ENCODE measurements around the gene DNM3.
"Not testable (repeated sequence)": the region's sequence is repeated elsewhere in the genome, so short reads cannot be mapped to it uniquely, and the experiment has no call there.

Gene DNM3

GRCh38 chr1:172054172-172054571 is 212.9 kb downstream of the DNM3 start:
- TF ChIP-seq ZNF792 (tag by site-specific recombination; IDR thresholded peaks at IDR 0.05) (no peak), ZBTB20 (tag by site-specific recombination; IDR thresholded peaks at IDR 0.05) (0 out of 2 replicates have a peak, but pooled peaks have one; percentile 13)
- Histone ChIP-seq H3K36me3 (ENCODE audit: control insufficient read depth in 2 of 2, insufficient read depth in 1 of 2, low read length in 2 of 2) (no peaks in the 10 kb centered on the region), H3K4me1 (ENCODE audit: control insufficient read depth, insufficient read depth, low read length) (no peaks in the 10 kb centered on the region; the same call in 1 of the 2 replicates), H3K9me3 (ENCODE audit: control insufficient read depth, insufficient read depth, low read depth, low read length) (no peaks in the 10 kb centered on the region), H3K4me3 (ENCODE audit: low read depth, low read length) (no peak overlapping the region), H3K27ac (ENCODE audit: extremely low read depth, low read depth, low read length) (no peak overlapping the region)
- ChIA-PET POLR2A (no interaction called here), CTCF (interaction anchor here (0.7 kb wide), 1 partner anchor 351 kb away, joined by 3 read pairs; no protein-coding TSS in a partner anchor)

GRCh38 chr1:172055816-172056419 is 214.6 kb downstream of the DNM3 start:
- H3K36me3 ChIP-seq (ENCODE audit: control insufficient read depth in 2 of 2, insufficient read depth in 1 of 2, low read length in 2 of 2); CTCF ChIA-PET; POLR2A ChIA-PET; H3K4me3 ChIP-seq (ENCODE audit: low read depth, low read length); H3K27ac ChIP-seq (ENCODE audit: extremely low read depth, low read depth, low read length); H3K9me3 ChIP-seq (ENCODE audit: control insufficient read depth, insufficient read depth, low read depth, low read length); H3K4me1 ChIP-seq (ENCODE audit: control insufficient read depth, insufficient read depth, low read length): not testable (repeated sequence)

- CTCF ChIA-PET, result interaction anchor here (1.1 kb wide), 1 partner anchor 22 kb away, joined by 3 read pairs; no protein-coding TSS in a partner anchor
- TF ChIP-seq ZNF274 (IDR thresholded peaks at IDR 0.05; ENCODE audit: low read length), result no peak
- no peak for TF ChIP-seq ZNF274 (tag by site-specific recombination; IDR thresholded peaks at IDR 0.05; ENCODE audit: borderline replicate concordance)
- TF ChIP-seq ZNF48 (tag by site-specific recombination; IDR thresholded peaks at IDR 0.05), result no peak
- TF ChIP-seq ZBTB1 (tag by site-specific recombination; IDR thresholded peaks at IDR 0.05), result no peak
- TF ChIP-seq ZNF777 (tag by site-specific recombination; IDR thresholded peaks at IDR 0.05; ENCODE audit: borderline replicate concordance), result no peak
- TF ChIP-seq ZBTB8A (tag by site-specific recombination; IDR thresholded peaks at IDR 0.05), result no peak
- TF ChIP-seq SCRT1 (tag by site-specific recombination; IDR thresholded peaks at IDR 0.05; ENCODE audit: borderline replicate concordance), result no peak
- TF ChIP-seq KLF16 (tag by site-specific recombination; IDR thresholded peaks at IDR 0.05), result no peak
- TF ChIP-seq SP7 (tag by site-specific recombination; IDR thresholded peaks at IDR 0.05), result no peak
- TF ChIP-seq ZNF174 (tag by site-specific recombination; IDR thresholded peaks at IDR 0.05), result no peak
- no peak for TF ChIP-seq ZNF510 (tag by site-specific recombination; IDR thresholded peaks at IDR 0.05; ENCODE audit: insufficient replicate concordance)
- H3K36me3 ChIP-seq (ENCODE audit: control insufficient read depth in 2 of 2, insufficient read depth in 1 of 2, low read length in 2 of 2), result no peaks in the 10 kb centered on the region
These were observed 227.0 kb downstream of the DNM3 start for GRCh38 chr1:172068334-172068733.

GRCh38 chr1:172069051-172069450 is 227.8 kb downstream of the DNM3 start:
- Histone ChIP-seq H3K9me3 (ENCODE audit: control insufficient read depth, insufficient read depth, low read depth, low read length) (no peaks in the 10 kb centered on the region), H3K4me1 (ENCODE audit: control insufficient read depth, insufficient read depth, low read length) (no peaks in the 10 kb centered on the region), H3K36me3 (ENCODE audit: control insufficient read depth in 2 of 2, insufficient read depth in 1 of 2, low read length in 2 of 2) (no peaks in the 10 kb centered on the region), H3K4me3 (ENCODE audit: low read depth, low read length) (no peak overlapping the region), H3K27ac (ENCODE audit: extremely low read depth, low read depth, low read length) (no peak overlapping the region)
- TF ChIP-seq ZNF280C (tag by site-specific recombination; IDR thresholded peaks at IDR 0.05) (no peak), KLF10 (tag by site-specific recombination; IDR thresholded peaks at IDR 0.05) (no peak), ZFP41 (tag by site-specific recombination; IDR thresholded peaks at IDR 0.05; ENCODE audit: borderline replicate concordance) (no peak), ZNF112 (tag by site-specific recombination; IDR thresholded peaks at IDR 0.05) (no peak), ZNF433 (tag by site-specific recombination; IDR thresholded peaks at IDR 0.05; ENCODE audit: low read depth) (no peak)
- POLR2A ChIA-PET, result no interaction called here
- CTCF ChIA-PET, result interaction anchor here (1.1 kb wide), 1 partner anchor 21 kb away, joined by 3 read pairs; no protein-coding TSS in a partner anchor

More at GRCh38 chr1:172068334-172068733, 227.0 kb downstream of the DNM3 start:
- H3K27ac ChIP-seq (ENCODE audit: extremely low read depth, low read depth, low read length), result no peak overlapping the region
- H3K9me3 ChIP-seq (ENCODE audit: control insufficient read depth, insufficient read depth, low read depth, low read length), result no peaks in the 10 kb centered on the region
- POLR2A ChIA-PET, result no interaction called here
- no peak overlapping the region for H3K4me3 ChIP-seq (ENCODE audit: low read depth, low read length)
- H3K4me1 ChIP-seq (ENCODE audit: control insufficient read depth, insufficient read depth, low read length), result no peaks in the 10 kb centered on the region
